ENCODE measurements around the gene MEF2D. TPM values are rescaled to one million over a fixed set of nuclear protein-coding genes. Genes with fewer than 3 reads are reported as not detected.

Gene MEF2D
- total RNA-seq, 2 donors from 2014 or later = 76.1 to 101 TPM

DNA sequence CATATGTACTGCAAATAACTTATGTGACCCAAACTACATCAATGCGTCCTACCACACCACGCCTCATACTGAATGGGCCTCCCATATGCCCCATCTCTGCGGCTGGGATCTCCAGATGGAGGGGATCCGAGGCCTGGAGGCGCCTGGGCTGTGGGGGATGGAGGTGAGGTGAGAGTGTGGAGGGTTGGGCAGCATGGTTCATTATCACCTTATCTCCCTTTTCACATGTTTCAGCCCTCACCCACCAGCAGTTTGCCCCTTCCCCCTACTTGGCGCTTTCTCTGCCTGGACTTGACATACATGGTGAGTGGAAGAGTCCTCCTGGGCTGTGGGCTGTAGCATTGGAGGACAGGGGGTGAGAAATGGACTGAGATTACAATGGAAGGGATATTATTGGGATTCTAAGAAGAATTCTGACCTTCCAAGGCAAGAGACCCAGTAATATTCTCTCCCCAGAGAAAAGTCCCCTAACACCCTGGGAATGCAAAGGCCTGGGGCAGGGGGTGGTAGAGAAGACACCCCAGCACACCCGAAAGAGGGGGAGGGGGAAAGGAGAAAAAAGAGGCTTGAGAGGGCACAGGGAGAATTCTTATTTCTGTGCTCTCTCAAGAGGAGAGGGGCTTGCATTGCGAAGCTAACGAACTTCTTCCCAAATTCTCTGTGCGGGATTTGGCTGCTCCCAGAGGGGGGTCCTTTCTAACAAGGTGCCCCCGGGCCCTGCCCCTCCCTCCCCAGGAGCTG is 61.4 kb downstream of the MEF2D start:
- DNase-seq (ENCODE audit: low spot score) = no peak
- Histone ChIP-seq H3K27me3 (replicated peaks; ENCODE audit: insufficient read depth) (peaks cover 62% of the 10 kb centered on the region), H3K9me3 (no peaks in the 10 kb centered on the region), H3K4me3 (no peak overlapping the region), H3K27ac (no peak overlapping the region), H3K4me1 (ENCODE audit: control insufficient read depth in 1 of 2, low read depth in 2 of 2) (peaks cover 9 to 16% of the 10 kb centered on the region in 2 donors), H3K36me3 (no peaks in the 10 kb centered on the region)
- TF ChIP-seq CTCF (IDR thresholded peaks at IDR 0.05) = no peak
- no peak for ATAC-seq (ENCODE audit: insufficient number of reproducible peaks, low FRiP score, low read depth)

GRCh38 chr1:156438278-156438987 is 62.1 kb downstream of the MEF2D start:
- Histone ChIP-seq H3K9me3 (no peaks in the 10 kb centered on the region), H3K27ac (no peak overlapping the region), H3K27me3 (replicated peaks; ENCODE audit: insufficient read depth) (peaks cover 68% of the 10 kb centered on the region), H3K36me3 (no peaks in the 10 kb centered on the region), H3K4me1 (ENCODE audit: control insufficient read depth in 1 of 2, low read depth in 2 of 2) (peaks cover 9 to 16% of the 10 kb centered on the region in 2 donors), H3K4me3 (no peak overlapping the region)
- DNase-seq (ENCODE audit: low spot score) (no peak), ATAC-seq (ENCODE audit: insufficient number of reproducible peaks, low FRiP score, low read depth) (no peak)
- TF ChIP-seq CTCF (IDR thresholded peaks at IDR 0.05) = no peak

DNA sequence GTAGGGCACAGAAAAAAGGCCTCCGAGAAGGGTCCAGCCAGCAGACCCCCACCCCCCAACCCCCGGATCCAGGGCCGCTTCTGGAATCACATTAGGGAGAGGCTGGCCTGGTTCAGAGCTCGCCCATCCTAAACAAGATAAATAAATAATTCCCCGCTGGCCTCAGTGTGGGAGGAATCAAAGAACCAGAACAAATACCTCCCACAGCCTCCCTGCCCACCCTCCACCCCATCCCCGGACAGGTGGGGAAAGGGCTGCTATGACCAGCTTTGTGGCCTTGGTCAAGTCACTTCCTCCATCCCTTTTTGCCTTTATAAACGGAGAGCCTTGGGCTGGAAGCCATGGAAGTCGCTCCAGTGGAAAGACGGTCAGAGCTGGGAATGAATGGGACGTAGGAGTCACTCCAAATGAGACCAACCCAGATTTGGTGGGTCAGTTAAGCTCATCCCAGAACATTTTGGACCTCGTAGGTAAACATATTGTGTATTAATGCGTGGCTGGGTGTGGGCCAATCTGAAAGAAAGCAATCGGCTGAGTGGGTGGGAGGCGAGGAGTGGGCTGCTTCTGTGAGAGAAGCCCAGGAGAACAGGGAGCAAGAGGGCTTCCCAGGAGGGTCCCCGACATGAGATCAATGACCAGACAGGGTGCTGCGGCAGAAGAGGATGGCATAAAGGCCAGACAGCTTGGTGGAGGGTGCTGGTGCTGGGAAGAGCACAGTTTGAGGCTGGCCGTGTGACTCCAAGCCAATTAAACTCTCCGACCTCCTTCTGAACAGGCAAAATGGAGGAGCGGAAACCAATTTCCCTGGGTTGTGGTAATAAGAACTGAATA is 63.3 kb downstream of the MEF2D start:
- ATAC-seq (ENCODE audit: insufficient number of reproducible peaks, low FRiP score, low read depth) (no peak), DNase-seq (ENCODE audit: low spot score) (no peak)
- no peak overlapping the region for H3K27ac ChIP-seq
- no peaks in the 10 kb centered on the region for H3K36me3 ChIP-seq
- H3K27me3 ChIP-seq (replicated peaks; ENCODE audit: insufficient read depth) = peaks cover 79% of the 10 kb centered on the region
- H3K4me3 ChIP-seq = no peak overlapping the region
- peaks cover 9 to 16% of the 10 kb centered on the region in 2 donors for H3K4me1 ChIP-seq (ENCODE audit: control insufficient read depth in 1 of 2, low read depth in 2 of 2)
- H3K9me3 ChIP-seq = no peaks in the 10 kb centered on the region
- TF ChIP-seq CTCF (IDR thresholded peaks at IDR 0.05) = no peak

DNA sequence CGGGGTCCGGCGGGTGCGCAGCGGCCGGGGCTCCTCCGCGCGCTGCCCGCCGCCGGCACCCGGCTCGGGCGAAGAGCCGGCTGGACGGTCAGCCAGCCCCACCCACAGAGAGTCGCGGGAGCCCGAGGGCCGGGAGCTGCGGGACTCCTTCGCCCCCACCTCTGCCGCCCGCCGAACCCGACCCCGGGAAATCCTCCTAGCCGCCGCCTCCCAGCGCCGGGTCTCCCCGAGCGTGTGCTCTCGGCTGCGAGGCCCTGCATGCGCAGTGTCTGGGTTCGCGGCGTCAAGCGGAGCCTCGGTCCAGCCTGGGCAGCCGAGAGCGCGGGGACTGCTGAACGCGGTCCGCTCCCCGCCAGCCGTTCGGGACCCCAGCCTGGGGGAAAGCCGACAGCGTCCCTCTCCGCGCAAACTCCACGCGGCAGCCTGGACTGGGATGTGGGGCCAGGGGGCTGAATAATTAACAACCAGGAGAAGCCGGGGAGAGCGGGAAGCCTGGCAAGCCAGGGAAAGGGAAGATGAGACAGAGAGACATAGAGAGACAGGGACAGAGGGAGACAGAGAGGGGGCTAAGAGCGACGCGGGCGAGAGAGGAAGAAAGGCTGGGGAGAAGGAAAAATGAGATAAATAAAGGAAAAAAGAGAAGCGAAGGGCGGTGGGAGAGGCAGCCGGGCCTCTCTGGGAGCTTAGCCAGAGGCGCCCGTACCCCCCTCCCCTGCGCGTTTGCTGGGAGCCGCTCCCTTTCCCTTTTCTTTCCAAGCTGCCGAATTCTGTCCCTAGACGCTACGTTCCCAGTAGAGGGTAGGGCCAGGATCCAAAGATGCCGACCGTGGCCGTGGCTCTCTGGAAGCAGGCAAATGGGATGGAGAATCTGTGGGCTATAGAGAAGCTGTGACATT is 64.2 kb downstream of the MEF2D start:
- Histone ChIP-seq H3K27ac (peak overlapping the region in 1 of 2 donors; percentile 6), H3K9me3 (no peaks in the 10 kb centered on the region), H3K36me3 (no peaks in the 10 kb centered on the region), H3K4me3 (peak overlapping the region; percentile 67), H3K27me3 (replicated peaks; ENCODE audit: insufficient read depth) (peaks cover 77% of the 10 kb centered on the region), H3K4me1 (ENCODE audit: control insufficient read depth in 1 of 2, low read depth in 2 of 2) (peaks cover 9 to 16% of the 10 kb centered on the region in 2 donors)
- no peak for TF ChIP-seq CTCF (IDR thresholded peaks at IDR 0.05)
- no peak for DNase-seq (ENCODE audit: low spot score)
- no peak for ATAC-seq (ENCODE audit: insufficient number of reproducible peaks, low FRiP score, low read depth)

Measured in thoracic aorta (tissue), 2 donors.